ENCODE results near the gene PSMA3. TPM values are rescaled to one million over a fixed set of nuclear protein-coding genes. Genes with fewer than 3 reads are reported as not detected.
"Not testable (repeated sequence)": the region's sequence is repeated elsewhere in the genome, so short reads cannot be mapped to it uniquely, and the experiment has no call there.

PSMA3 gene
- total RNA-seq (2014; rRNA removed; shearing (Covaris generic)) = 370 and 371 TPM in 2 replicates

DNA sequence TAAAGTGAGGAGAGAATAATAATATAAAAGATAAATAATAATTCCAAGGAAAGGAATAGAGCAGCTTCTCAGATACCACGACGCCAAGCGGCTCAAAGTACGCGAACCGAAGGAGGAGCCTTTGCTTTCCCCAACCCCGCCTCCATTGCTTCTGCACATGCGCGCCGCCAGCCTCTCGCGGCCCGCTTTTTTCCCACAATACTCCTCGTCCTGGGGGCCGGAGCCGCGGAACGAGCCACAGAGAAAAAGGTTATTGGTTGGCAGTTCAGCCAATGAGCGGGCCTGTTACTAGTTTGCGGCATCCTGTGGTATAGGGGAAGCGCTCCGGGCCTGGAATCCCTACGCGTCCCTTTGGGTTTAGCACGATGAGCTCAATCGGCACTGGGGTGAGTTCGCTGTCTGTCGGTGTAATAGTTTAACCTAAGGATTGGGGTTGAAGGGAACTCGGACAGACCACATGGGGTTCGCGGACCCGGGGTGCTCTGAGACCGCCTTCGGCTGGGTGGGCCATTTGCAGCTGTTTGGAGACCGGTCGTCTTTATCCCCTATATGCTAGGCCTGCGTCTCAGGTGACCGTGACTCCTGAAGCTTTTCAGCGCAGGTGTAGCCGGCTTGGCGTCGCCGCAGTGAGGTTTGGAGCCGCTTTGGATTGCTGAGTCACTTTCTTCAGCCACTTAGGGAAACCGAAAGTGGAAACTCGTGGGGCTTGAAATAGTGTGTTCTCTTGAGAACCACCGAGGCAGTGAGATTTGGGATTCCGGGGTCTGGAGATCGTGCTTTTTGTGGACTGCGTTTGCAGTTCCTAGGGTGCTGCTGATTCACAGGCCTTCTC, at the start of gene PSMA3:
TSS of gene PSMA3 (plus strand) at position 288 of the 832 bp plus-strand sequence. CDS start at position 366, 78 bp downstream.
- peak; percentile 99 for DNase-seq (ENCODE audit: low read depth)

DNA sequence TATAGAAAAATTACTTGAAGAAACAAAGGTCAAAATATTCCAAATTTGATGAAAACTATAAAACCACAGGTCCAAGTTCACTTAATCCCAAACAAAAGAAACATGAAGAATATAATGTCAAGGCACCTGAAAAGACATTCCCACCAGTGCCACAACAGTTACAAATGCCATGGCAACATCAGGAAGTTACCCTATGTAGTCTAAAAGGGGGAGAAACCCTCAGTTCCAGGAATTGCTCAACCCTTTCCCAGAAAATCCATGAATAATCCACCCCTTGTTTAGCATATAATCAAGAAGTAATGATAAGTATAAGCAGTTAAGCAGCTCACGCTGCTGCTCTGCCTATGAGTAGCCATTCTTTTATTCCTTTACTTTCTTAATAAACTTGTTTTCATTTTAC, 48.4 kb upstream of the PSMA3 start:
- DNase-seq (ENCODE audit: low read depth) = no peak

- DNase-seq (ENCODE audit: low read depth) = no peak
These were observed 46.6 kb upstream of the PSMA3 start for GRCh38 chr14:58198086-58198485.

- DNase-seq (ENCODE audit: low read depth) = peak; percentile 90
These were observed 44.7 kb upstream of the PSMA3 start, which contains the start of gene ACTR10 for GRCh38 chr14:58199726-58200479. ACTR10 (plus strand) TSS chr14:58200149; CDS start chr14:58200218, 69 bp downstream.

DNA sequence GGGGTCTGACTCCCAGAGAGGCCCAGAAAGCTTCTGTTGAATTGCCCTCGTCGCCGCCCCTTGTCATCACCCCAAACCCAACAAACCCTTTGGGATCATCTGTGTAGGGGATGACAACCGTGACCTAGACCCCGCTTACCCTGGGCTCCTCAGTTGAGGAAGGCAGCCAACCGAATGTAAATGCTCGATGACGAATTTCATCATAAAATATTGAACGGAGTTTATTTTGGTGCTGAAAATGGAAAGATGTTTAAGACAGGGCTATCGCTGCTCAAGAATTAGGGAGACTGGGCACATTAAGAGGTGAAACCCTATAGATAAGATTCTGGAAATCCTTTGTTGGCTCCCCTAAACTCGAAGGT, 44.2 kb upstream of the PSMA3 start:
- no peak for DNase-seq (ENCODE audit: low read depth)

GRCh38 chr14:58200846-58201245, 43.8 kb upstream of the PSMA3 start:
- no peak for DNase-seq (ENCODE audit: low read depth)

GRCh38 chr14:58213176-58213575, 31.5 kb upstream of the PSMA3 start:
- no peak for DNase-seq (ENCODE audit: low read depth)

DNA sequence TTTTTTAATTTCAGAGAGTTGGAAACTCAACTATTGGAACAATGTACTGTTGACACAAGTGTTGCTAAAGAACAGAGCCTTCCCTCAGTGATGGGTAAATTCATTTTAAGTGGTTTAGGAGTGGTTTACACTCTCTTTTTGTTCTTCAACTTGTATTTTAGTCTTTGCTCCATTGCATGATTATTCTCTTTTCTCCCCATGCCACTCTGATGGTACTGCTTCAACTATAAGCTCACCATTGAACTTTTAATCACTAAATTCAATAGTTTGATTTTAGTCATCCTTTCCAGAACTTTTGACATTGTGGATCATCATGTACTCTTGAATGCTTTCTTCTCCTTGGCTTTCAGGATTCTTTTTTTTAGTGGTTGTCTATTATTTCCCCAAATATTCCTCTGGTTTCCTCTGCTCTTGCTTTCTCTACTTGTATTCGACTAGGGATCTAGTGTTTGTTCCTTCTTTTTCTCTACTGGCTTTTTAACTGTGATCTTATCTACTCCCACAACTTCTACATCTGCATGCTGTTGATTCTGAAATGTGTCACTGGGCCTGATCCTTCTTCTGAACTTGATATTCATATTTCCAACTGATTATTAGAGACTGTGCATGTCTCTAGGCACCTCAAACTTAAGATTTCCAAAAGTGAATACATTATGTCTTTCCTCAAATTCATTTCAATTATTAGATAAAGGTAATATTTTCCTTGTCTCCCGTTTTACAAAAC, 29.3 kb upstream of the PSMA3 start:
- no peak for DNase-seq (ENCODE audit: low read depth)

DNA sequence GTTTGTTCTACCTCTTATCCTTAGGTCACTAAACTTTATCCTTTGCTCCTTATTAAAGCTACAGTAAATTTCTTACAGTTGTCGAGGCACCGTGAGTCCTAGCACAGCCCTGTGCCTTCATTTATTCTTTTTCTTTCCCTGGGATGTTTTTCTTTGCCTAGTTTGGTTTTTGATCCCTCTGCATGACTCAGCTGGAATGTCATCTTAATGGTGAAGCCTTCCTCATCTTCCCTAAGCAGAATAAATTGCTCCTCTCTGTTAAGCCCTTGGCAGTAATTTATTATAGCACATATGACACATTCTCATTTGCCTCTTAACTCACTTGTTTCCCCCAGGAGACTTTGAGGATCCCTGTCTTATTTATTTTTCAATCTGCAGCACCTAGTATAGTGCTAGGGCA, 28.1 kb upstream of the PSMA3 start:
- DNase-seq (ENCODE audit: low read depth) = peak; percentile 41

- no peak for DNase-seq (ENCODE audit: low read depth)
These were observed 17.4 kb upstream of the PSMA3 start for GRCh38 chr14:58227096-58227819.

DNA sequence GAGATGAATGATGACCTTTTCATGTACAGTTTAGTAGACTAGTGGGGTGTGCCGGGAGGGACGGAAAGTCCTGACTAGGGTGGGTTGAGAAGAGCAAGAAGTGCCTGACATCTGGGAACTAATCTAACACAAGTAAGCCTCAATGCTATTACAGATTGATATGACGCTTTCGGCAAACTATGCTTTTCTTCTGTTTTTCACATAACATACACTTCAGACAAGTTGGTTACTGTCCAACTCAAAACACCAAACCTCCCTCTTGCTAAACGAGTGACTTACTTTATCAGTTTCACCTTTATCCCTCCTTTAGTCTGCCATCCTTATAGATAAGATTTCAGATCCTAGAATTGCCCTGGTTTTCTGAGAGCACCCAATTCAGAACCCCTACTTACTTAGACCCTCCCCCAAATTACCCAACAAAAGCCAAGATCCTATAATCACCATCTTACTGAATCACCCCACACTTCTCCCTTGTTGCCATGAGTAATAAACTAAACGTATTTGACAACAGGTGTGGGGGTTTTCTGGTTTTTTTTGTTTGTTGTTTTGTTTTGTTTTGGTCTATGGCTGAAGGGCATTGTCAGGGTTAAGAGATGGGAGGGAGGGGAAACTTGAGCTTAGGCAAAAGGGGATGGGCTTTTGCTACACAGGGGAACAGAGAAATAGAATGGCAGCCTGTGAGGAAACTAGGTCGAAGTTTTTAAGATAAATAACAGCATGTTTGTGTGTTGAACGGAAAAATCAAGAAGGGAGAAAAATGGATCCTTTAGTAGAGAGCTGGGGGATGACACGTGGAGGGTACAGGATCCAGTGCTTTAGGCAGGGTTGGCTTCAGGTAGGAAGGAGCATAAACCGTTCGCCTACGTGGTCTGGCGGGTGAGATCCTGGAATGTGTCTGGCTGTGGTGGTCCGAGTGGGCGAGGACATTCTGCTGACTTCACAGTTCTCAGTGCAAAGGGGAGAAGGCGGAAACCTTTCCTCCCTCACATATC, 6.1 kb upstream of the PSMA3 start:
- peak; percentile 5 for DNase-seq (ENCODE audit: low read depth)

- DNase-seq (ENCODE audit: low read depth) = peak; percentile 72
These were observed 5.1 kb upstream of the PSMA3 start for GRCh38 chr14:58239244-58240195.

GRCh38 chr14:58243790-58244555, 670 bp upstream of the PSMA3 start:
- peak; percentile 33 for DNase-seq (ENCODE audit: low read depth)

DNA sequence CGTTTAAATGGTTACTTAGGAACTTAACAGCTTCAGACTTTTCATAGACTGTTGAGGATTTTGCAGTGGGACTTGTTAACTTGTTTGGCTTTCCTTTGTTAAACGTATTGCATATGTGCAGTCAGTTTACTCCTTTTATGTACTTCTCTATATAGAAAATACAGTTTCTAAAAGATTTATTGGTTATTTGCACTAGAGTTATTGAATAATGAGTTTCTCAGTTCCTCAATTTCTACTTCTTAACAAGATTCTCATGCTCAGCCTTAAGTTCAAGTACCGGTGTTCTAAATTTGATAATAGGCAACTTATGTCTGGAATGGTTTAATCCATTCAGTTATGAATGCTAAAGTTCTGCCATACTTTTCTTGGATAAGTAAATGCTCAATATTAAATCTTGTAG, 919 bp downstream of the PSMA3 start:
- no peak for DNase-seq (ENCODE audit: low read depth)

- DNase-seq (ENCODE audit: low read depth) = no peak
These were observed 5.0 kb downstream of the PSMA3 start for GRCh38 chr14:58249611-58250010.

DNA sequence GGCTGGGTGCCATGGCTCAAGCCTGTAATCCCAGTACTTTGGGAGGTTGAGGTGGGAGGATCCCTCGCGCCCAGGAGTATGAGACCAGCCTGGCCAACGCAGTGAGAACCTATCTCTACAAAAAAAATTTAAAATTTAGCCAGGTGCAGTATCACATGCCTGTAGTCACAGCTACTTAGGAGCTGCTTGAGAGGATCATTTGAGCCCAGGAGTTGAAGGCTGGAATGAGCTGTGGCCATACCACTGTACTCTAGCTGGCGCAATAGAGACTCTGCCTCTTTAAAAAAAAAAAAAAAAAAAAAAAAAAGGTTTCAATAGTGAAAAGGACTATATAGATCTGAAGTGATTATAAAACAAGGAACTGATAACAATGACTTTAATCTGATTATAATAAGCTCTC, 13.5 kb downstream of the PSMA3 start:
- DNase-seq (ENCODE audit: low read depth) = no peak

- DNase-seq (ENCODE audit: low read depth) = not testable (repeated sequence)
These were observed 17.4 kb downstream of the PSMA3 start for GRCh38 chr14:58262005-58262404.

- no peak for DNase-seq (ENCODE audit: low read depth)
These were observed 20.8 kb downstream of the PSMA3 start for GRCh38 chr14:58265401-58265800.
